Measurements from ENCODE around the gene BRWD1. TPM values are rescaled to one million over a fixed set of nuclear protein-coding genes. Genes with fewer than 3 reads are reported as not detected.

The BRWD1 gene
- total and polyA plus RNA-seq, 2 donors (not counting 1 experiment from before 2014, with no cell fraction given) = 17.1 to 48.9 TPM

GRCh38 chr21:39215078-39215477 lies 98.4 kb downstream of the BRWD1 start:
- TF ChIP-seq CTCF (conservative IDR thresholded peaks at IDR 0.05 in 1 of 2, IDR thresholded peaks at IDR 0.05 in 1 of 2; ENCODE audit: low read depth in 1 of 2, low read length in 2 of 2) (no peak), EZH2 (IDR thresholded peaks at IDR 0.05; ENCODE audit: low read length, missing control alignments) (no peak)
- Histone ChIP-seq H3K4me3 (replicated peaks in 1 of 4; ENCODE audit: control extremely low read depth in 1 of 4, insufficient read depth in 1 of 4, low read depth in 3 of 4, low read length in 4 of 4) (no peak overlapping the region), H3K9me3 (ENCODE audit: control insufficient read depth, insufficient read depth, low read depth, low read length) (no peaks in the 10 kb centered on the region), H3K27me3 (ENCODE audit: control insufficient read depth, insufficient read depth, low read length) (no peaks in the 10 kb centered on the region), H2AFZ (ENCODE audit: low read length) (no peak overlapping the region), H3K4me2 (ENCODE audit: extremely low read depth, insufficient read depth, low read length) (no peak overlapping the region), H3K27ac (ENCODE audit: insufficient read depth, low read length) (no peak overlapping the region), H3K9ac (ENCODE audit: insufficient read depth, low read length) (no peak overlapping the region), H3K36me3 (ENCODE audit: control insufficient read depth, insufficient read depth, low read length) (no peaks in the 10 kb centered on the region), H3K4me1 (ENCODE audit: control insufficient read depth, extremely low read depth, insufficient read depth, low read length) (no peaks in the 10 kb centered on the region), H3K79me2 (ENCODE audit: control insufficient read depth, insufficient read depth, low read length) (no peaks in the 10 kb centered on the region), H4K20me1 (ENCODE audit: control insufficient read depth, extremely low read depth, insufficient read depth, low read length) (no peaks in the 10 kb centered on the region)
- no peak for DNase-seq (ENCODE audit: low read depth in 2 of 2)

GRCh38 chr21:39209334-39209688 lies 104.1 kb downstream of the BRWD1 start:
- Histone ChIP-seq H3K9me3 (ENCODE audit: control insufficient read depth, insufficient read depth, low read depth, low read length) (no peaks in the 10 kb centered on the region), H3K4me1 (ENCODE audit: control insufficient read depth, extremely low read depth, insufficient read depth, low read length) (no peaks in the 10 kb centered on the region), H3K27me3 (ENCODE audit: control insufficient read depth, insufficient read depth, low read length) (no peaks in the 10 kb centered on the region), H3K36me3 (ENCODE audit: control insufficient read depth, insufficient read depth, low read length) (peaks cover 2% of the 10 kb centered on the region), H3K4me2 (ENCODE audit: extremely low read depth, insufficient read depth, low read length) (no peak overlapping the region), H3K27ac (ENCODE audit: insufficient read depth, low read length) (no peak overlapping the region), H4K20me1 (ENCODE audit: control insufficient read depth, extremely low read depth, insufficient read depth, low read length) (no peaks in the 10 kb centered on the region), H3K79me2 (ENCODE audit: control insufficient read depth, insufficient read depth, low read length) (no peaks in the 10 kb centered on the region), H3K9ac (ENCODE audit: insufficient read depth, low read length) (no peak overlapping the region), H3K4me3 (replicated peaks in 1 of 4; ENCODE audit: control extremely low read depth in 1 of 4, insufficient read depth in 1 of 4, low read depth in 3 of 4, low read length in 4 of 4) (no peak overlapping the region), H2AFZ (ENCODE audit: low read length) (no peak overlapping the region)
- TF ChIP-seq EZH2 (IDR thresholded peaks at IDR 0.05; ENCODE audit: low read length, missing control alignments) (no peak), CTCF (conservative IDR thresholded peaks at IDR 0.05 in 1 of 2, IDR thresholded peaks at IDR 0.05 in 1 of 2; ENCODE audit: low read depth in 1 of 2, low read length in 2 of 2) (no peak)
- no peak for DNase-seq (ENCODE audit: low read depth in 2 of 2)

- Histone ChIP-seq H3K4me1 (ENCODE audit: control insufficient read depth, extremely low read depth, insufficient read depth, low read length) (no peaks in the 10 kb centered on the region), H3K9me3 (ENCODE audit: control insufficient read depth, insufficient read depth, low read depth, low read length) (no peaks in the 10 kb centered on the region), H3K4me3 (replicated peaks in 1 of 4; ENCODE audit: control extremely low read depth in 1 of 4, insufficient read depth in 1 of 4, low read depth in 3 of 4, low read length in 4 of 4) (no peak overlapping the region), H3K9ac (ENCODE audit: insufficient read depth, low read length) (no peak overlapping the region), H3K79me2 (ENCODE audit: control insufficient read depth, insufficient read depth, low read length) (no peaks in the 10 kb centered on the region), H2AFZ (ENCODE audit: low read length) (no peak overlapping the region), H3K4me2 (ENCODE audit: extremely low read depth, insufficient read depth, low read length) (no peak overlapping the region), H3K36me3 (ENCODE audit: control insufficient read depth, insufficient read depth, low read length) (peaks cover 2% of the 10 kb centered on the region), H3K27ac (ENCODE audit: insufficient read depth, low read length) (no peak overlapping the region), H4K20me1 (ENCODE audit: control insufficient read depth, extremely low read depth, insufficient read depth, low read length) (no peaks in the 10 kb centered on the region), H3K27me3 (ENCODE audit: control insufficient read depth, insufficient read depth, low read length) (no peaks in the 10 kb centered on the region)
- peak in 1 of 2 donors; percentile 18 for DNase-seq (ENCODE audit: low read depth in 2 of 2)
- no peak for TF ChIP-seq EZH2 (IDR thresholded peaks at IDR 0.05; ENCODE audit: low read length, missing control alignments)
- TF ChIP-seq CTCF (conservative IDR thresholded peaks at IDR 0.05 in 1 of 2, IDR thresholded peaks at IDR 0.05 in 1 of 2; ENCODE audit: low read depth in 1 of 2, low read length in 2 of 2) = no peak
These were observed 104.7 kb downstream of the BRWD1 start for GRCh38 chr21:39208624-39209333.

All from fibroblast of lung (primary cell).